MM.1S (cell line): ENCODE results near the gene PMVK.

Source experiments
- DNase-seq: peaks from one replicate; pipeline ENCODE4 v3.0.0-alpha.2; 2015
- H2AFZ ChIP-seq: fragments of 300-600 bp; sonication (generic); 2 replicates; pipeline ENCODE4 v1.6.0; 2016; ENCODE audit warnings: antibody characterized with exemption, low read length
- H3F3A ChIP-seq: fragments of 300-600 bp; sonication (generic); 2 replicates; pipeline ENCODE4 v1.6.1; 2016; ENCODE audit warnings: mild to moderate bottlenecking, antibody characterized with exemption, low read length, moderate library complexity, mixed read lengths; ENCODE audit not compliant: insufficient read depth
- H3K27ac ChIP-seq: fragments of 300-600 bp; sonication (generic); 2 replicates; pipeline ENCODE4 v1.5.1; 2016; ENCODE audit warnings: mild to moderate bottlenecking, low read length
- H3K27me3 ChIP-seq: fragments of 300-600 bp; sonication (generic); replicated peaks from 2 replicates; pipeline ENCODE4 v1.6.0; 2016; ENCODE audit warnings: low read length; ENCODE audit not compliant: insufficient read depth
- H3K36me3 ChIP-seq: fragments of 300-600 bp; sonication (generic); replicated peaks from 2 replicates; pipeline ENCODE4 v1.6.1; 2016; ENCODE audit warnings: mild to moderate bottlenecking, low read length, mixed read lengths; ENCODE audit not compliant: insufficient read depth
- H3K4me1 ChIP-seq: fragments of 300-600 bp; sonication (generic); 2 replicates; pipeline ENCODE4 v1.6.1; 2016; ENCODE audit warnings: low read length, mixed read lengths
- H3K4me2 ChIP-seq: fragments of 300-600 bp; sonication (generic); 2 replicates; pipeline ENCODE4 v1.6.0; 2016; ENCODE audit warnings: low read depth, low read length
- H3K4me3 ChIP-seq: fragments of 300-600 bp; sonication (generic); 2 replicates; pipeline ENCODE4 v1.5.1; 2016; ENCODE audit warnings: low read length, mixed read lengths
- H3K79me2 ChIP-seq: fragments of 300-600 bp; sonication (generic); 2 replicates; pipeline ENCODE4 v1.6.1; 2016; ENCODE audit warnings: mixed run types, low read length, mixed read lengths
- H3K9ac ChIP-seq: fragments of 300-600 bp; sonication (generic); 2 replicates; pipeline ENCODE4 v1.6.1; 2016; ENCODE audit warnings: low read length, mixed read lengths
- H3K9me2 ChIP-seq: fragments of 300-600 bp; sonication (generic); replicated peaks from 2 replicates; pipeline ENCODE4 v1.6.1; 2016; ENCODE audit warnings: mild to moderate bottlenecking, low read length, mixed read lengths; ENCODE audit not compliant: insufficient read depth
- H3K9me3 ChIP-seq: fragments of 300-600 bp; sonication (generic); replicated peaks from 2 replicates; pipeline ENCODE4 v1.6.1; 2016; ENCODE audit warnings: mild to moderate bottlenecking, low read length, mixed read lengths; ENCODE audit not compliant: insufficient read depth
- H4K20me1 ChIP-seq: fragments of 300-600 bp; sonication (generic); 2 replicates; pipeline ENCODE4 v1.6.1; 2016; ENCODE audit warnings: mild to moderate bottlenecking, low read length, moderate library complexity, mixed read lengths; ENCODE audit not compliant: insufficient read depth
- EZH2 ChIP-seq: fragments of 300-600 bp; sonication (generic); optimal IDR thresholded peaks from 2 replicates; pipeline ENCODE3; 2017; ENCODE audit warnings: low read depth, mild to moderate bottlenecking, antibody characterized with exemption, low read length, mixed read lengths
- EZH2phosphoT487 ChIP-seq: fragments of 300-600 bp; sonication (generic); IDR thresholded peaks from 2 replicates; pipeline ENCODE4 v1.6.1; 2018; ENCODE audit warnings: antibody characterized with exemption, low read length
- TF ChIP-seq, protein P1 (sequence below): fragments of 300-600 bp; sonication (generic); IDR thresholded peaks from 2 replicates; pipeline ENCODE4 v1.5.1; 2016; ENCODE audit warnings: antibody characterized with exemption, low read length, mixed read lengths

The PMVK gene

DNA sequence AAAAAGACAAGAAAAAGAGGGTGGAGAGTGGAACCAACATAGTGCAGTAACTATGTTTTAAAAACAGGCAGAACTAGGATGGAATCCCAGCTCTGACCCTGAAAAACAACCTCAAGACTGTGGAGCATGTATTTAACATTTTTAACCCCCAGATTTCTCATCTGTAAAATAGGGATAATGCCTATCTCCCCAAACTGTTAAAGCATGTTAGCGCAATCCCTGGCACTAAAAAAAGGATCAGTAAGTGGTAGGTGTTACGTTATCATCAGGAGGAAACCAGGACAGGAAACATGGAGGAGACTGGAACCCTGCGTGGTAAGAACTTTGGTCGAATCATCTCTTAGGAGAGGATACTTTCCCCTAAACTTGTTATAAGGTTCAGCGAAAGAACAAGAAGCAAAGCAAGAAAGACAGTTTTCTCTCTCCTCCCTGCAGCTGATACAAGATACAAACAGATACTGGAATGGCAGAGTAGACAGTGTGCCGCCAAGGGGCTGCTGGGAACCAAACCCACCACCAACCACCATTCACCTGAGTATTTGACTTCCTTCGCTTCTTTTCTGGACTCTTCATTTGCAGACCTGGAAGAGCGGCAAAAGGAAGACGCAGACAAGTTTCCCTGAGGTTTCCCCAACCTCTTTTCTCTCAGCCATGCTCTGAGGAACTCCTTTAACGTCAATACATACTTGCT lies 24.1 kb upstream of the PMVK start:
- H2AFZ ChIP-seq, result no peak overlapping the region
- H3F3A ChIP-seq, result peaks cover 63% of the 10 kb centered on the region
- peaks cover 8% of the 10 kb centered on the region for H3K36me3 ChIP-seq
- H3K79me2 ChIP-seq, result peaks cover 69% of the 10 kb centered on the region
- H3K9me2 ChIP-seq, result no peaks in the 10 kb centered on the region
- H3K4me3 ChIP-seq, result peak overlapping the region; percentile 88
- no peaks in the 10 kb centered on the region for H3K9me3 ChIP-seq
- TF ChIP-seq EZH2phosphoT487, result no peak
- TF ChIP-seq EZH2, result no peak
- TF ChIP-seq, protein P1, sequence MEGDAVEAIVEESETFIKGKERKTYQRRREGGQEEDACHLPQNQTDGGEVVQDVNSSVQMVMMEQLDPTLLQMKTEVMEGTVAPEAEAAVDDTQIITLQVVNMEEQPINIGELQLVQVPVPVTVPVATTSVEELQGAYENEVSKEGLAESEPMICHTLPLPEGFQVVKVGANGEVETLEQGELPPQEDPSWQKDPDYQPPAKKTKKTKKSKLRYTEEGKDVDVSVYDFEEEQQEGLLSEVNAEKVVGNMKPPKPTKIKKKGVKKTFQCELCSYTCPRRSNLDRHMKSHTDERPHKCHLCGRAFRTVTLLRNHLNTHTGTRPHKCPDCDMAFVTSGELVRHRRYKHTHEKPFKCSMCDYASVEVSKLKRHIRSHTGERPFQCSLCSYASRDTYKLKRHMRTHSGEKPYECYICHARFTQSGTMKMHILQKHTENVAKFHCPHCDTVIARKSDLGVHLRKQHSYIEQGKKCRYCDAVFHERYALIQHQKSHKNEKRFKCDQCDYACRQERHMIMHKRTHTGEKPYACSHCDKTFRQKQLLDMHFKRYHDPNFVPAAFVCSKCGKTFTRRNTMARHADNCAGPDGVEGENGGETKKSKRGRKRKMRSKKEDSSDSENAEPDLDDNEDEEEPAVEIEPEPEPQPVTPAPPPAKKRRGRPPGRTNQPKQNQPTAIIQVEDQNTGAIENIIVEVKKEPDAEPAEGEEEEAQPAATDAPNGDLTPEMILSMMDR, result no peak
- peak overlapping the region; percentile 91 for H3K27ac ChIP-seq
- H3K4me1 ChIP-seq, result peaks cover 26% of the 10 kb centered on the region
- no peaks in the 10 kb centered on the region for H4K20me1 ChIP-seq
- H3K9ac ChIP-seq, result peak overlapping the region; percentile 99
- no peaks in the 10 kb centered on the region for H3K27me3 ChIP-seq
- DNase-seq, result peak; percentile 31
- peak overlapping the region; percentile 85 for H3K4me2 ChIP-seq

DNA sequence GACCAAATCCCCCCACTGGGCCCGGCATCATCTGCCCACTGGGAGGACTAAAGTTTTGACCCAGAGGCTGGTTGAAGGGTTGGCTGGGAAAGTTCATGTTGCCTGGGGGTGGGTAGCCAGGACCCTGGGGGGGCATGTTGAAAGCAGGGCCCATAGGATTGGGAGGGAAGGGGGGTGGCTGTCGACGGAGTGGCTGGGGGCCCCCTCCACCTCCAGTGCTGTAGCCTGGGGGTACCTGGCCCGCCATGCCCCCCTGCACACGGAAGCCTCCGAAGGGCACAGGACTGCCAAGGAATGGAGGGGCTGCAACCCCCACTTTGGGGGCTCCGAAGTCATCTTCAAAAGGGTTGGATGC lies 22.9 kb upstream of the PMVK start:
- no peaks in the 10 kb centered on the region for H3K9me2 ChIP-seq
- no peak for DNase-seq
- H3K79me2 ChIP-seq, result peaks cover 65% of the 10 kb centered on the region
- H3K4me1 ChIP-seq, result peaks cover 35% of the 10 kb centered on the region
- peaks cover 8% of the 10 kb centered on the region; the same call in 1 of the 2 replicates for H3K36me3 ChIP-seq
- no peak overlapping the region for H3K4me3 ChIP-seq
- H3K4me2 ChIP-seq, result no peak overlapping the region
- no peak overlapping the region for H2AFZ ChIP-seq
- no peak overlapping the region for H3K27ac ChIP-seq
- H3K9ac ChIP-seq, result no peak overlapping the region
- H3K27me3 ChIP-seq, result no peaks in the 10 kb centered on the region
- TF ChIP-seq EZH2, result no peak
- no peak for TF ChIP-seq EZH2phosphoT487
- TF ChIP-seq, protein P1, result no peak
- peaks cover 70% of the 10 kb centered on the region for H3F3A ChIP-seq
- no peaks in the 10 kb centered on the region for H4K20me1 ChIP-seq
- H3K9me3 ChIP-seq, result no peaks in the 10 kb centered on the region

DNA sequence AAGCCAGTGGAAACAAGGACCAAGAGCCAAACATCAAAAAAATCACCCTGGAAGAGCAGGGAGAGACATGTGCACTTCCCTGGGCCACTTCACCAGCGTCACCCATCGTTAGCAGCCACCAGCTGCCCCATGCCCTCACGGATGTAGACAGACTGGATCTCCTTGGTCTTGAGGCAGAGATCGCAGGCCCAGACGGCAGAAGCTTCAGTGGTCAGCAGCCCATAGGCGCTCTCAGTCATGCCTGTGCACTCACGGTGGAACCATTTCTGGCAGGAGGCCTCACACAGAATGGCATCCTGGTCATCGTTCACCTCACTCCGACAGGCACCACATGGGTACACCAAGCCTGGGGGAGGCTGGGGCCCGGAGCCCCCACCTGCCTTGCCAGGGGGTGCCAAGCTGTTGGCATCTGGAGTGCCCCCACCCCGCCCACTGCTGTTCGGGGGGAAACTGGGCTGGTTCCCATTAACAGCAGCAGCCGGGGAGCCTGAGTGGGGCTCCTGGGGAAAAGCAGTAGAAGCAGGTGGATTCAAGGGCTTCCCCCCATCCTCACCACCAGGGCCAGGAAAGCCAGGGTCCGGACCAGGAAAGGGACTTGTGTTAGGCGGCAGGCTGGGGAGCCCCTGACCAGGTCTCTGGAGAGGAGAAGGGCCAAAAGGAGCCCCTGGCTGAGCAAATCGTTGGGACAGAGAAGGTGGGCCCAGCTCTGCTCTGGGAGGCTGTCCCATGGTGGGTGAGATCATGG lies 22.3 kb upstream of the PMVK start:
- Histone ChIP-seq H3K4me1 (peaks cover 39% of the 10 kb centered on the region), H3K36me3 (peaks cover 8% of the 10 kb centered on the region; the same call in 1 of the 2 replicates), H3K27me3 (no peaks in the 10 kb centered on the region), H3K9ac (no peak overlapping the region), H3K9me3 (no peaks in the 10 kb centered on the region), H3K9me2 (no peaks in the 10 kb centered on the region), H2AFZ (no peak overlapping the region), H3K4me3 (no peak overlapping the region), H3K27ac (no peak overlapping the region), H3K79me2 (peaks cover 66% of the 10 kb centered on the region), H3F3A (peaks cover 71% of the 10 kb centered on the region), H4K20me1 (no peaks in the 10 kb centered on the region), H3K4me2 (no peak overlapping the region)
- TF ChIP-seq, protein P1, result no peak
- TF ChIP-seq EZH2, result no peak
- no peak for TF ChIP-seq EZH2phosphoT487
- no peak for DNase-seq
